Placental pericyte (primary cell): Measurements from ENCODE around the gene GDA. TPM values are rescaled to one million over a fixed set of nuclear protein-coding genes. Genes with fewer than 3 reads are reported as not detected.

Source experiments
- small RNA-seq: library from RNA; depleted of rRNA; stranded (forward); fragments of <200 nt; gene quantifications from one replicate; pipeline ENCODE3, GENCODE V24; 2012; ENCODE audit warnings: low replicate concordance
- total RNA-seq: library from RNA; depleted of rRNA; stranded (reverse); fragments of >200 nt; gene quantifications from 2 replicates; pipeline ENCODE4 v1.2.3, GENCODE V29; 2012

The GDA gene
- under 0.01 and 0.57 TPM in 2 replicates for total RNA-seq

GRCh38 chr9:72149231-72149975 is at the start of gene GDA:
TSS of gene GDA (plus strand) at chr9:72149440. CDS start at chr9:72149560, 120 bp downstream.

Small RNA genes within 50 kb of the gene (small RNA-seq; reads per million reads assigned to genes)
- not detected for gene RNA5SP285

Other genes with a start within 250 kb of the GDA start
- 15.8 and 29.1 TPM in 2 replicates for gene ABHD17B, start 238.2 kb upstream of the GDA start, total RNA-seq
- 9.3 and 14.2 TPM in 2 replicates for gene C9orf85, start 237.8 kb upstream of the GDA start, total RNA-seq
- gene C9orf57, start 88.8 kb upstream of the GDA start, total RNA-seq: not detected in 2 replicates
- gene ZFAND5, start 215.8 kb downstream of the GDA start, total RNA-seq: 161 and 210 TPM in 2 replicates